Activated T-cell treated with anti-CD3 and anti-CD28 coated beads, Interleukin-2, amount 50 U/mL, for 4 hours (primary cell): ENCODE results near the gene ALPG. TPM values are rescaled to one million over a fixed set of nuclear protein-coding genes. Genes with fewer than 3 reads are reported as not detected.
A peak's percentile ranks its signal among the peaks of the same experiment; 100 is the strongest.
"Not testable (repeated sequence)": the region's sequence is repeated elsewhere in the genome, so short reads cannot be mapped to it uniquely, and the experiment has no call there.

Source experiments
- ATAC-seq, 2 donors: fragments of 200-7000 bp; cut with Tn5 transposase; one replicate each; pipeline ENCODE4 v1.10.0; 2021
- DNase-seq: peaks from one replicate; pipeline ENCODE4 v3.0.0-alpha.2; 2020
- H3K27me3 Mint-ChIP-seq: one replicate; pipeline ENCODE4 v1.8.0; 2021; ENCODE audit warnings: low read depth, mixed read lengths
- H3K36me3 Mint-ChIP-seq: one replicate; pipeline ENCODE4 v1.8.0; 2022; ENCODE audit warnings: mixed read lengths; ENCODE audit not compliant: insufficient read depth
- H3K4me1 Mint-ChIP-seq: one replicate; pipeline ENCODE4 v1.8.0; 2021; ENCODE audit warnings: low read depth, mixed read lengths
- H3K4me3 Mint-ChIP-seq: one replicate; pipeline ENCODE4 v1.8.0; 2021; ENCODE audit warnings: mild to moderate bottlenecking, moderate library complexity, mixed read lengths
- H3K9me3 Mint-ChIP-seq: one replicate; pipeline ENCODE4 v1.8.0; 2021; ENCODE audit warnings: mixed read lengths
- total RNA-seq, 3 donors: library from RNA; stranded (reverse); gene quantifications; one replicate each; pipeline ENCODE4 v1.2.1, GENCODE V29; 2021

Gene ALPG
- total RNA-seq, 3 donors from 2014 or later, result not detected

DNA sequence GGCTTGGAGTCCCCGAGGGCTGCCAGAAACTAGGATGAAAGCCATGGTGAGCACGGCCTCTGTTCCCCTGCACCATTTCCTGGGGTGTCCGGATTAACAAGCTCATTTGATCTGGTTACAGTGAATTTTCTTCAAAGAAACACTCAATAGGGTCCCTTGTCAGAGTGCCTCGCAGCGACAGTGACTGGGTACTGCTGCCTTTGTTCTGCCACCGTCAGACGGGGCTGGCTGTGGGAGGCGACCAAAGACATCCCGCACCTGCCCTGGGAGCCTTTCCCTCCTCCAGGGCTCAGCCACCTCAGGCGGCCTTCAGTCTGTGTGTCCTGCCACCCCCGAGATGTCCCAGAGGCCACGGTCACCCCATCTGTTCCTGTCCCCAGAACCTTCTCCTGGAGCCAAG lies 36.6 kb upstream of the ALPG start:
- DNase-seq, H3K4me3 Mint-ChIP-seq, ATAC-seq, H3K9me3 Mint-ChIP-seq, H3K36me3 Mint-ChIP-seq, H3K4me1 Mint-ChIP-seq, H3K27me3 Mint-ChIP-seq: not testable (repeated sequence)

GRCh38 chr2:232372231-232373208 lies 34.1 kb upstream of the ALPG start:
- no peaks in the 10 kb centered on the region for H3K27me3 Mint-ChIP-seq

GRCh38 chr2:232374356-232374755 lies 32.3 kb upstream of the ALPG start:
- ATAC-seq (no peak), DNase-seq (no peak)
- Mint-ChIP-seq H3K36me3 (no peaks in the 10 kb centered on the region), H3K27me3 (no peaks in the 10 kb centered on the region), H3K9me3 (no peaks in the 10 kb centered on the region), H3K4me1 (no peaks in the 10 kb centered on the region), H3K4me3 (no peak overlapping the region)

More at GRCh38 chr2:232372231-232373208, 34.1 kb upstream of the ALPG start:
- no peak for DNase-seq
- H3K4me3 Mint-ChIP-seq, result no peak overlapping the region
- H3K4me1 Mint-ChIP-seq, result no peaks in the 10 kb centered on the region
- H3K36me3 Mint-ChIP-seq, result no peaks in the 10 kb centered on the region
- ATAC-seq, result no peak
- no peaks in the 10 kb centered on the region for H3K9me3 Mint-ChIP-seq

- DNase-seq (no peak), ATAC-seq (no peak)
- Mint-ChIP-seq H3K27me3 (peaks cover 3% of the 10 kb centered on the region), H3K36me3 (no peaks in the 10 kb centered on the region), H3K9me3 (no peaks in the 10 kb centered on the region), H3K4me3 (no peak overlapping the region), H3K4me1 (no peaks in the 10 kb centered on the region)
These were observed 31.5 kb upstream of the ALPG start for GRCh38 chr2:232375164-232375563.

GRCh38 chr2:232376260-232376659 lies 30.4 kb upstream of the ALPG start:
- ATAC-seq (no peak), DNase-seq (no peak)
- Mint-ChIP-seq H3K4me1 (no peaks in the 10 kb centered on the region), H3K9me3 (no peaks in the 10 kb centered on the region), H3K27me3 (peaks cover 3% of the 10 kb centered on the region), H3K36me3 (no peaks in the 10 kb centered on the region), H3K4me3 (no peak overlapping the region)

- no peaks in the 10 kb centered on the region for H3K4me1 Mint-ChIP-seq
- peaks cover 4% of the 10 kb centered on the region for H3K27me3 Mint-ChIP-seq
- H3K36me3 Mint-ChIP-seq, result no peaks in the 10 kb centered on the region
- H3K4me3 Mint-ChIP-seq, result no peak overlapping the region
- H3K9me3 Mint-ChIP-seq, result no peaks in the 10 kb centered on the region
- DNase-seq, result no peak
- ATAC-seq, result no peak
These were observed 29.9 kb upstream of the ALPG start for GRCh38 chr2:232376713-232377112.

GRCh38 chr2:232377319-232377718 lies 29.3 kb upstream of the ALPG start:
- H3K27me3 Mint-ChIP-seq, result peaks cover 10% of the 10 kb centered on the region
- ATAC-seq, result no peak
- H3K36me3 Mint-ChIP-seq, result no peaks in the 10 kb centered on the region
- no peaks in the 10 kb centered on the region for H3K4me1 Mint-ChIP-seq
- no peak for DNase-seq
- H3K9me3 Mint-ChIP-seq, result no peaks in the 10 kb centered on the region
- H3K4me3 Mint-ChIP-seq, result no peak overlapping the region

DNA sequence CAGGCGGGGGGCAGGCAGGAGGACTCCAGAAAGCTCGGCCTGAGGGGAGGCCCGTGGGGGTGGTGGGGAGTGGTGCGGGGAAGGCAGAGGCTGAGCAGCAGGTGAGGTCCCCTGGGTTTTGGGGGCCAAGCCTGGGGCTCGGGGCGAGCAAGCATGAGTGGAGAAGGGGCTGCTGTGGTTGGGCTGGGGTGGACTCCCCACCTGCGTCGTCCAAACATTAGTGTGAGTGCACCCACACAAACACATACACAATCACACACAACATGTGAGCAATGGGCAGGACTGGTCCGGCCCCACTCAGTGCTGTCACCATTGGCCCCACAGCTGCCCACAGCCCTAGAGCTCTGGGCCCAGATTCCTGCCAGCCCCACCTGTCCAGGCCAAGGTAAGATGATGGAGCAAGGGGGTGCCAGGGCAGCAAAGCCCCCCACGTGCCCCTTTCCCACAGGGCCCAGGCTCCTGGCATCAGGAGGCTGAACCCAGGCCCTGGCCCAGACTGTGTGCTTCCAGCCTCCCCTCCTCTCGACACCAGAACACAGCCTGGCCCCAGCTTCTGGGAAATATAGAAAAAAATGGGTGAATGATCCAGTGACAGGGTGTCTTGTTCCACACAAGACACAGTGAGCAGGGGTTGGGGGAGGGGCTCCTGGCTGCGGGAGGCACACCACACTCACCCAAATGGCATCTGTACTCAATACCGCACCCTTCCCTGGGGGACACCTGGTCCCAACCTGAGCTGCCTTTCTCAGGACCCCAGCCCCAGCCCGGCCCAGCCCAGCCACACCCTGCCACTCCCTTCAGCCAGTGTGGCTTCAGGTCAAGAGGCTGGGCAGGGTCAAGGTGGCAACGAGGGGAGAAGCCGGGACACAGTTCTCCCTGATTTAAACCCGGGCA lies 28.6 kb upstream of the ALPG start:
- no peaks in the 10 kb centered on the region for H3K36me3 Mint-ChIP-seq
- H3K4me1 Mint-ChIP-seq, result no peaks in the 10 kb centered on the region
- peaks cover 15% of the 10 kb centered on the region for H3K27me3 Mint-ChIP-seq
- H3K9me3 Mint-ChIP-seq, result no peaks in the 10 kb centered on the region
- no peak for DNase-seq
- H3K4me3 Mint-ChIP-seq, result no peak overlapping the region
- no peak for ATAC-seq

DNA sequence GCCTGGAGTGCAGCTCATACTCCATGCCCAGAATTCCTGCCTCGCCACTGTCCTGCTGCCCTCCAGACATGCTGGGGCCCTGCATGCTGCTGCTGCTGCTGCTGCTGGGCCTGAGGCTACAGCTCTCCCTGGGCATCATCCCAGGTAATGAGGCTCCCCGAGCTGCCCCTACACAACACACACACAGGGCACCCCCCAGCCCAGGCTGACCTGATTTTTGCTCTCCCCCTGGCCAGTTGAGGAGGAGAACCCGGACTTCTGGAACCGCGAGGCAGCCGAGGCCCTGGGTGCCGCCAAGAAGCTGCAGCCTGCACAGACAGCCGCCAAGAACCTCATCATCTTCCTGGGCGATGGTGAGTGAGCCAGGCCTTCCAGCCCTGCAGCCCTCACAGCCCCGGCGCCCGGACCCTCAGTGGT lies 27.9 kb upstream of the ALPG start, which contains the start of gene ALPP:
TSS of gene ALPP (plus strand) at position 17 of the 417 bp plus-strand sequence. CDS start at position 69, 52 bp downstream.
- H3K36me3 Mint-ChIP-seq, H3K9me3 Mint-ChIP-seq, DNase-seq, H3K4me3 Mint-ChIP-seq, ATAC-seq, H3K4me1 Mint-ChIP-seq: not testable (repeated sequence)
- H3K27me3 Mint-ChIP-seq, result peaks cover 19% of the 10 kb centered on the region

GRCh38 chr2:232379610-232380590 lies 26.7 kb upstream of the ALPG start:
- H3K36me3 Mint-ChIP-seq, H3K4me1 Mint-ChIP-seq, DNase-seq, ATAC-seq, H3K4me3 Mint-ChIP-seq, H3K9me3 Mint-ChIP-seq: not testable (repeated sequence)
- H3K27me3 Mint-ChIP-seq, result peaks cover 30% of the 10 kb centered on the region

DNA sequence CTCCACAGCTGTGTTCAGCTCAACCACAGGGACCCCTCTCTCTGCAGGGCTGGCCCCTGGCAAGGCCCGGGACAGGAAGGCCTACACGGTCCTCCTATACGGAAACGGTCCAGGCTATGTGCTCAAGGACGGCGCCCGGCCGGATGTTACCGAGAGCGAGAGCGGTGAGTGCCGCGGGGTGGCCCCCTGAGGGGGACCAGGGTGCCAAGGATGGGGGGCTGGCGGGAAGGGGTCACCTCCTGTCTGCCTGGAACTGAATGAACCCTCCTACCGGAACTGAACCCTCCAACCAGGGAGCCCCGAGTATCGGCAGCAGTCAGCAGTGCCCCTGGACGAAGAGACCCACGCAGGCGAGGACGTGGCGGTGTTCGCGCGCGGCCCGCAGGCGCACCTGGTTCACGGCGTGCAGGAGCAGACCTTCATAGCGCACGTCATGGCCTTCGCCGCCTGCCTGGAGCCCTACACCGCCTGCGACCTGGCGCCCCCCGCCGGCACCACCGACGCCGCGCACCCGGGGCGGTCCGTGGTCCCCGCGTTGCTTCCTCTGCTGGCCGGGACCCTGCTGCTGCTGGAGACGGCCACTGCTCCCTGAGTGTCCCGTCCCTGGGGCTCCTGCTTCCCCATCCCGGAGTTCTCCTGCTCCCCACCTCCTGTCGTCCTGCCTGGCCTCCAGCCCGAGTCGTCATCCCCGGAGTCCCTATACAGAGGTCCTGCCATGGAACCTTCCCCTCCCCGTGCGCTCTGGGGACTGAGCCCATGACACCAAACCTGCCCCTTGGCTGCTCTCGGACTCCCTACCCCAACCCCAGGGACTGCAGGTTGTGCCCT lies 25.2 kb upstream of the ALPG start:
- not testable (repeated sequence) for H3K9me3 Mint-ChIP-seq, H3K4me3 Mint-ChIP-seq, DNase-seq, H3K4me1 Mint-ChIP-seq, H3K36me3 Mint-ChIP-seq
- H3K27me3 Mint-ChIP-seq, result peaks cover 43% of the 10 kb centered on the region
- ATAC-seq, result peak; percentile 76 to 77

GRCh38 chr2:232382331-232383225 lies 24.1 kb upstream of the ALPG start:
- H3K27me3 Mint-ChIP-seq, result peaks cover 48% of the 10 kb centered on the region
- H3K36me3 Mint-ChIP-seq, result no peaks in the 10 kb centered on the region
- DNase-seq (no peak), ATAC-seq (no peak)
- H3K4me3 Mint-ChIP-seq, result no peak overlapping the region
- peaks cover 3% of the 10 kb centered on the region for H3K4me1 Mint-ChIP-seq
- H3K9me3 Mint-ChIP-seq, result no peaks in the 10 kb centered on the region
